ENCODE data around the gene FBXL20.
A peak's percentile ranks its signal among the peaks of the same experiment; 100 is the strongest.
"Not testable (repeated sequence)": the region's sequence is repeated elsewhere in the genome, so short reads cannot be mapped to it uniquely, and the experiment has no call there.

FBXL20 gene

DNA sequence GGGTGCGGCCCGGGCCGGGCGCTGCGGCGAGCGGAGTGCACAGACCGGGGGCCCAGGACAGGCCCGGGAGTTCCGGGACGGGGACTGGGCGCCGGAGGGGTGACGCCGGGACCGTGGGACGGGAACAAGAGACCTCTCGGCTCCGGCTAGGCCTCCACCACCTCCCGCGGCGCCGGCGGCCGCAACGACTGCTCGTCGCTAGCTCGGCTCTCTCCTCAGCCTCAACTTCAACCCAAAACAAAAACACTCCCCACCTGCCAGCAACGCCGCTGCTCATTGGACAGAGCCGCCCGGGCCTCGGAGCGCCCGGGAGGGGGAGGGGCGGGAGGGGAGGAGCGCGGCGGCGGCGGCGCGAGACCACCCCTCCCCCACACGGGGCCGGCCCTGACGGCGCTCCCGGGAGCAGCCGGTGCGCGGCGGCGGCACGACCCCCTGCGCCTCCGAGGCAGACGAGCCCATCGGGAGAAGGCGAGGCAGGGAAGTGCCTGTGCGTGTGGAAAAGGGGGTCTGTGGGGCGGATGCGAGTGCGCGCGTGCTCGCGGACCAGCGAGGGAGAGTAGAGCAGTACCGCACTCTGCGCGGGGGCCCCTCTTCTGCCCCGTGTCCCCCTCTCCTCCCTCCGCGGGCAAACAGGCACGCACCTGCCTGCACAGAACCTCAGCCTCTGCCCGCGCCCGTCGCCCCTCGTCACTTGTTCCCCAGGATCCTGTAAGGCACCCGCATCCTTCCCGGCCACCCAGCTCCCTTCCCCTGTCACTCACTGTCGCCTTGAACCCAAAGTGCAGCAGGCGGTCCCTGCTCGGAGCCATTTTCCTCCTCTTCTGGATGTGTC lies at the start of gene FBXL20:
FBXL20 (minus strand) TSS at position 215 of the 832 bp plus-strand sequence. CDS start 224 bp downstream, outside the sequence.
- peak; percentile 88 to 92 for DNase-seq (ENCODE audit: low read depth in 2 of 2)

GRCh38 chr17:39450847-39451581 lies 49.6 kb upstream of the FBXL20 start, which contains the start of gene MED1:
MED1 (minus strand) TSS chr17:39451263; CDS start chr17:39451062, 201 bp downstream.
- DNase-seq (ENCODE audit: low read depth in 2 of 2): peak; percentile 82 to 86

- DNase-seq (ENCODE audit: low read depth in 2 of 2): no peak
These were observed 48.6 kb upstream of the FBXL20 start for GRCh38 chr17:39450051-39450450.

DNA sequence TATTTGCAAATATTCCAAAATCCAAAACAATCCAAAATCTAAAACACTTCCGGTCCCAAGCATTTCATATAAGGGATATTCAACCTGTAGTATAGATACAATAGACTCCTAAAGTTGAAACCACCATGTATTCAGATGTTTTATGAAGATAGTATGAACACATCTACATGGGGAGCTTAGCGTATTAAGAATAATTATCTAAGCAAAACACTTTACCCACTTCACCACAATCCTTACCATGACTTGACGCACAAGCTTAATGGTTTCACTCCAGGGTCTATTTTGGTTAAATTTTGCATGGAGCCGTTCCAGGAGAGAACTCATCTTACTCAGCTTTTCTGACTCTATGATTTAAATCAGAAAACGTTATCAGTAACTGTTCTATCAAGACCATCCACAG lies 46.1 kb upstream of the FBXL20 start:
- DNase-seq (ENCODE audit: low read depth in 2 of 2): no peak

DNA sequence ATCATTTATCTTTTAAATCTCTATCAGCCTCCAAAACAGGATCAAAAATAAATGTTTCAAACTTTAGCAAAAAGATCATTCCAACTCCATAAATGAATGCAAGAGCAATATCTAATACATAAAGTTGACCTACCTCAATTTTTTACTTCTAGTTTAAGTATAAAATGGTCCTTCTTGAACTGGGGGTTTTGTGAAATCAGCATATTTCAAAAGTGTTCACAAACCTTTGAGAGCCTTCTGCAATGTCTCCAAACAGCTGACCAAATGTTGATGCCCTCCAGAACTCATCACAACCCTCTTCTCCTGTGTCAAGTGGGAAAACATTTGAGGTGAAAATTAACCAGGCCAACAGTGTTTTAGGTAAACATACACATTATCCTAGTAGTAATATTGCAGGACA lies 41.9 kb upstream of the FBXL20 start:
- no peak for DNase-seq (ENCODE audit: low read depth in 2 of 2)

GRCh38 chr17:39439868-39440267 lies 38.4 kb upstream of the FBXL20 start:
- DNase-seq (ENCODE audit: low read depth in 2 of 2): not testable (repeated sequence)

- no peak for DNase-seq (ENCODE audit: low read depth in 2 of 2)
These were observed 28.2 kb upstream of the FBXL20 start for GRCh38 chr17:39429600-39429999.

DNA sequence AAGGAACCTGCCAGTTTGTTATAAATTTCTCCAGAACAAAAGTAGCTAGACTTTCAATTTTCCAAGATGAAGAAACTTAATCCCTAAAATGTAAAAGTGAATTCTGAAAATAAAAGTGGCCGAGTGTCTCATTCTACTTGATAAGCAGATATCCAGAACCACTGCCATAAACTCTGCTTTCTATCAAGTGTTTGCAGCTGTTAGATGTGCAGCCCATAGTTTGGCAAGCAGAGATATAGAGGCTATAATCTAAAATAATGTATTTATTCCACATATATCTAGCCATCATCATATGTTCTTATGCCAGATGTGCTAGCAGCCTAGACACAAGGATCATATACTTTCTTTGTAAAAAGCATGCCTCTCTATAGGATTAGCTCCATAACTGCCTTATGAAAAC lies 14.7 kb upstream of the FBXL20 start:
- no peak for DNase-seq (ENCODE audit: low read depth in 2 of 2)

DNA sequence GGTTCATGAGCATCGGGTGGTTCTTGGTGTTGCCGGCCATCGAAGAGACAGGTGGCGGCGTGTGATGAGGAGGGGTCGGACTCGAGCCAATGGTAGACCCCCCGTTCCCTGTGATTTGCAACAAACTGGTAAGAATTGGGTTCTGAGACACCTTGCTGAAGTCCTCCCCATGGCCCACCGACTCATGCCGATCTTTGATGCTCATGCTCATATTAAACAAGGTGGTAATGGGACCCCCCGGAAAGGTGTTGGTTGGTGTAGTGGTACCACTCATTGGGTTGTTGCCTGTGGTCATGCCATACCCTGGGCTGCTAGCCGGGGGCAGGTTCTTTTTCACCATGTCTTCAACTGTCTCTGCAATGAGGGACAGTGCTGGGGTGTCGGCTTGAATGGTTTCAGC lies 8.9 kb upstream of the FBXL20 start:
- DNase-seq (ENCODE audit: low read depth in 2 of 2): no peak

DNA sequence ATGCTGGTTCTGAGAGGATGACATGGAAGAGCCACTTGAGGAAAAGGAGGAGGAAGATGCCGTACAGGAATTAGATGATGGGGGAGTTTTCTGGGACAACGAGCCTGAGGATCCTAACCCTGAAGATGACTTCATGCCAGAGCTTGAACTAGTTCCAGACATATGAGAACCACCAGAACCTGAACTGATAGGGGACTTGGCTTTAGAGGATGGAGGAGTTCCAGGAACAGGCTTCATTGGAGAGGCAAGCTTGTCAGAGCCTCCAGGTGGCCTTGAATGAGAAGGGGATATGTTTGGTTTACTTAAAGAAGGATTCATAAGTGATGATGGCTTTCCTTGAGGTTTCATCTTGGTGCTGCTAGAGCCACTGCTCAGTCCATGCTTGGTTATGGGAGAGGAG lies 6.9 kb upstream of the FBXL20 start:
- no peak for DNase-seq (ENCODE audit: low read depth in 2 of 2)

DNA sequence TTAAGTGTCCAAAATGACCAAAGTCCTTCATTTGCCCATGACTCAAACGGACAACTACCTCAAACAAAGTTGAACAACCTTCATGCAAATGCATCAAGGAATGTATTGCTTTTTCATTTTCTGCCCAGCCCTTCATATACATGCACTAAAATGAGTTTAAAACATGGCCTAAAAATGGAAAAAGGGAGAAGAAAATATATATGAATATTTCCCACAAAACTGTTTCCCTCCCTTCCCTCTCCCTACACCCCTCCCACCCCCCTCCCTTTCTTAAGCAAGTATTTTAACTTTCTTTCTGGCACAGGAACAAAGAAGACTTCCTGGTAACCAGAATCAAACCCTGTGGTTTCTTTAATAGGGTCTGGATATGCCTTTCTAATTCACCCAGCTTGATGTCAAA lies 5.5 kb upstream of the FBXL20 start:
- no peak for DNase-seq (ENCODE audit: low read depth in 2 of 2)

- DNase-seq (ENCODE audit: low read depth in 2 of 2): no peak
These were observed 4.0 kb upstream of the FBXL20 start for GRCh38 chr17:39405436-39405835.

DNA sequence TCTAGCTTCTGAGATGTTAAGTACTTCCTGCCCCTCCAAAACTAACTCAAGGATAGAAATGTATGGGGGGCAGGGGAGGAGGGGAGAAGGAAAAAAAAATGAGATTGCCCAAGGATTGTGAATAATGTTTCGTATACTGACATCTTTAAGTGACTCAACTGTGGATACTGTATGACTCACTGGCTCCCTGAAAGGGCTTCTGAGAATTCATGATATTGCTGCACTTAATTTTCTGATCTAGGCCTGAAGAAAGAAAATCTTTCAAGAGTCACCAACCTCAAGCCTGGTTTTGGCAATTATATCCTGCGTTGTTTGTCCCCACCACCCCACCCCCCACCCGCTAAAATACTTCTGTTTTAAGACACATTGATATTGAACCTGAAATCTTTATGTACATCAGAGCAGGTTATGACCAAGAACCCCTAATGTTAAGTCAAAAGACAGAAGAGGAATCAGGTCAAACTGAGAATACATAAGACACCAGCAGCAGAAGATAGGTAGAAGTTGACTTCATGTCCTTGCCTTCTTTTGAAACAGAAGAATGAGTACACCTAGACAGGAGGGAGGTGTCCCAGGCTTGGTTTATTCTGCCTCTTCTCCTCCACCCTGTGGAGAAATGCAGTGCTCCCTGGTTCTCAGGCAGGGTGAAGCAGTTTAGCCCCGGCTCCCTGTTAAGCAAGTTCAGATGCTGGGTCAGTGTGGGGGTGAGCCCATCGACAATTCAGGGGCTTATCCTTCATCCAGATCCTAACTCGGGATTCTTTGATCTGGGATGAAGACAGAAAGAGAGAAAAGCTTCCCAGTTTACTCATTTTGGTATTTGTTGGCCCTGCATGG lies 3.3 kb upstream of the FBXL20 start:
- peak in 1 of 2 donors; percentile 8 for DNase-seq (ENCODE audit: low read depth in 2 of 2)

GRCh38 chr17:39402890-39403605 lies 1.6 kb upstream of the FBXL20 start:
- DNase-seq (ENCODE audit: low read depth in 2 of 2): no peak

- peak; percentile 72 to 90 for DNase-seq (ENCODE audit: low read depth in 2 of 2)
These were observed 941 bp upstream of the FBXL20 start for GRCh38 chr17:39402244-39402889.

DNA sequence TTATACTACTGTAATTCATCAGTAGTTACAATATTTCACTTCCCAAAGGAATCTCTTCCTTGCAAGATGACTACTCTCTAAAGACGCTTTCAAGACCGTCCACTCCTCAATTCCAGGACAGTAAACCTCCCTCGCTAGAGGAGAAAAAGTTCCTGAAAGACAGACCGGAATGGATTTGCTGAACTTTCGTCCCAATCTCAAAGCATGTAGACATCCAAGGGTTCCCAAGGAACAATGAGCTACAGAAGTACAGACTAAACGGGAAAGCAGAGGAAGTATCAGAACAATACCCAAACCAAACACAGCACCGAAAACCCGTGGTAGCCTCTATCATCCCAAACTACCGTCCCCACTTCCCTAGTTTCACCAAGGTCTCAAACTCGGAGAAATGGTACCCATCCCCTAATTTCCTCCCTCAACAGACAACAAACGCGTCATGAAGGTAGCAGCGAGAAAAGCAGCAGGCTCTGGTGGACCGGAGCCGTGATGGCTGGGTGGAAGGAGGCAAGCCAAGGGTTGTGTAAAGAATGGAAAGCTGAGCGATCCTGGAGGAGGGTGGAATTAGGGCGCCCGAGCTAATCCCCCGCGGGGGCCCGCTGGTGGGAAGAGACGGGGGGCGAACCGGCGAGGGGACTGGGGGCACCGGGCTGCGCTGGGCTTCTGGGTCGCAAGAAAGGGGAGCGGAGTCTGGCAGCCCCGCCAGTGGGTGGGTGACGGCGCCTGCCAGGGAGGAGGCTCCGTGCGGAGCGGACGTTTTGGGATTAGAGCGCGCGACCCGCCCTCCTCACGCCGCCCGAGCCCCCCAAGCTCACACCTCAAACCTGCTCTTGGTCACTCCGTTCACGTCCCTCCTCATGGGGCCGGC lies 647 bp downstream of the FBXL20 start:
- DNase-seq (ENCODE audit: low read depth in 2 of 2): no peak

DNA sequence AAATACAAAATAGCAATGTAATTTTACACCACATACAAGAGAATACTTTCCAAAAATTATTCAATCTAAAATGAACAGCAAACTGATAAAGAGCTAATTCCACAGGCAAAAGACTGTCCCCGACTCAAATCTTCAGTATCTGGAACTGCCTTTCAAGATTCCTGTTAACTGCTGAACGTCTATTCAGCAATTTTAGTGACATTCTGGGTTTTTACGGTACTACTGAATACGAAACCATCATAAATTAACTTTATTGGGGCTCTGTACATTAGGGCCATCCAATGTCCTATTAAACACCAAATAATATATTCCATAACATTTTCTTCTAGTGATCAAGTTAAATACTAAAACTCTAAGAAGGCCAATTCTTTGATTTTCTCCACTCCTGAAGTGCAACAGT lies 1.6 kb downstream of the FBXL20 start:
- DNase-seq (ENCODE audit: low read depth in 2 of 2): no peak

- DNase-seq (ENCODE audit: low read depth in 2 of 2): no peak
These were observed 7.7 kb downstream of the FBXL20 start for GRCh38 chr17:39393736-39394135.

- DNase-seq (ENCODE audit: low read depth in 2 of 2): no peak
These were observed 10.0 kb downstream of the FBXL20 start for GRCh38 chr17:39391448-39391847.

GRCh38 chr17:39385040-39385439 lies 16.4 kb downstream of the FBXL20 start:
- no peak for DNase-seq (ENCODE audit: low read depth in 2 of 2)

Measured in activated CD4-positive, alpha-beta T cell treated with anti-CD3 and anti-CD28 coated beads for 24 hours (primary cell).